GM19023 (cell line): ENCODE measurements around the gene DCTN5.
A peak's percentile ranks its signal among the peaks of the same experiment; 100 is the strongest.

Experiments
- ATAC-seq: cut with Tn5 transposase; IDR thresholded peaks from one replicate; pipeline ENCODE4 v1.9.1; 2021; ENCODE audit warnings: mild to moderate bottlenecking, moderate library complexity; ENCODE audit not compliant: unreplicated experiment

The DCTN5 gene

DNA sequence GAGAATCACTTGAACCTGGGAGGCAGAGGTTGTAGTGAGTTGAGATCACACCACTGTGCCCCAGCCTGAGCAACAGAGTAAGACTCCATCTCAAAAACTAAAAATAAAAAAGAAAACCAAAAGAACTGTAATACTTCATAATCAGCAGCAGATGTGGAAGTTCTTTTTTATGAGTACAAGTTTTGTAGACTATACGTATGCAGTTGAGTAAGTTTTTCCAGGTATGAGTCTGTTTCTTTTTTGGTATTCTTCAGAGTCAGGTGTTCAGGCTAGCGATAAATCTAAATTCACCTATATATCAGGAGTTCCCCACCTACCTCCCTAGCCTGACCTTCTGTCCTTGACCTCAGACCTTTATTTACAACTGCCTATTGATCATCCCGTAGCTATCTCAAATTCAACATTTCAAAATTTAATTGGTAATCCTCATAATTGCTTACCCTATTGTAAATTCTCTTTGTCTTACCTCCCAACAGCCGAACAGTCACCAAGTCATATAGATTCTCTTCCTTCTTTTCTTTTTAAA is 10.7 kb downstream of the DCTN5 start:
- no peak for ATAC-seq

DNA sequence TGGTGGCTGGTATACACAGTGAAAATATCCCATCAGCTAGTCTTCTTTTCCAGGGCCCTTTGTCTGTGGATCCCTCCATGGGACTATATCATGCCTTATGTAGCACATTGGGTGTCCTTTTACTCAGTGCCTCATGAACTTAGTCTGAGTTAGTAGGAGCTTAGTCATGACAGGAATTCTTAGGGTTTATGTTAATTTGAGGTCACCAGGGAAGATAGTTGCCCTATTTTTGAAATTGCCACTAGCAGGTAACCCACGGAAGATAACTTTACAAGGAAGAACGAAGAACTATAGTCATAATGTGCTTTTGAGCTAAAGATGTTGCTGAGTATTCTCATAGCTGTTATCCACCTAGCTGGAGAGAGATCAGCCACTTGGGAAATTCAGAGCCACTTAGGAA is 22.7 kb downstream of the DCTN5 start:
- no peak for ATAC-seq

- ATAC-seq = no peak
These were observed 25.5 kb downstream of the DCTN5 start for GRCh38 chr16:23666571-23667354.

GRCh38 chr16:23667355-23667659 is 26.0 kb downstream of the DCTN5 start:
- ATAC-seq = no peak

DNA sequence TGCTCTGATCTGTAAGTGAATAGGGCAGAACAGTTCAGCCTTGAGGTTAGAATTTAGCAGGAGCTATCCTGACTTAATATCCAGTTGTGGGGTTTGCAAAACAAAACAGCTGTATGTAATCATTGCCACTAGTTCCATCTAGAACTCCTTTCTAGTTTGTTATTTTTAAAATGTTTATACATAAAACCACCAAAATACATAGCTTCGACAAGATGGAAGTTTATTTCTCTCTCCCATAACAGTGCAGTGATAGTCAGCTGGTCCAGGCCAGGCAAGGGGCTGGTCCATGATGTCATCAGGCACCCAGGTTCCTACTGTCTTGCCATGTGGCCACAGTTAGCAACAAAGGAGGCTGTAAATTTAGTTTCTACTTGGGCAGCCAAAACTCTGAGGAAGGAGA is 27.0 kb downstream of the DCTN5 start:
- ATAC-seq = no peak

DNA sequence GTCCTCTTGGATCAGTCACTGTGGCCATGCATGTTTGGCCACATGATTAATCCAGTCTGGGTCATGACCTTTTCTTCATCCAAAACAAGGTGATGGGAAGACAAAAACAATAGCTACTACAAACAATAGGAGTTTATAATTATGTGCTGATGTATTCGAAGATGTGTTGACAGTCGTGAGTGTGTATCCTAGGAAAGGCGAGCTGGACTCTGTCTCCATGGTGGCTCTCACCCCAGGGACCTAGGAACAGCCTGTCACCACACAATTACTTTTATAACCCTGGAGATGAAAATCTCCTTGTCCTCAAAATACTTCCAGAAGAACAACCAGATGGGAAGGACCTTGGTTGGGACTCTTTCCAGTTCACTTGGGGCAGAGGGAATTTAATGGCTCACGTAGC is 27.6 kb downstream of the DCTN5 start:
- ATAC-seq = no peak

GRCh38 chr16:23670137-23670776 is 29.0 kb downstream of the DCTN5 start:
- ATAC-seq = peak; percentile 89

DNA sequence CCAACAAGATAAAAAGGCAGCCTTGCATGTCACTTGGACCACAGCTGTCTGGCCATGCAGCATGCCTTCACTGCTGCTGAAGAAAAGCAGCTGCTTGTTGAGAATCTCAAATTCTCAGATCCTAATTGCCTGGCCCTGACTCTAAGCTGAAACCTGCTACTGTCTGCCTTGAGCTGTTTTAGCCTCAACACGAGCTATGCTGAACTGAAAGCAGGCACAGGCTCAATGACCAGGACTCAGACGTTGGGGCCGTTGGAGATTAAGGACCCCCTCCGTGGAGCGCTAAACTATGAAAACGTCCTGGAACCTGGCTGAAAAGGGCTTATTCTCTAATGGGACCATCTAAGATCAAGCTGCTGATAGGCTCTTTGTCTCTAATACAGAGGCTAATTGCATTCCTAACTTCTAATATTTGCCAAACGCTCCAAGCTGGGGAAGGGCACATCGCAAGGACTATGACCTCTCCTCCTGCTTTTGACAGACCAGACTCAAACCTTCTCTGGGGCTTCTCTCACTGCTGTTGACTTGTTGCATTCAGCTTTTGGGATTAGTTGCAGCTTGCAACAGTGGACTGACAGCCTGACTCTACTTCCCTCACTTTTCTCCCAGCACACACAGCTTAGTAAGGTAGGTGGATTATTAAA is 32.8 kb downstream of the DCTN5 start:
- no peak for ATAC-seq

GRCh38 chr16:23676924-23677480 is 35.7 kb downstream of the DCTN5 start:
- ATAC-seq = no peak

DNA sequence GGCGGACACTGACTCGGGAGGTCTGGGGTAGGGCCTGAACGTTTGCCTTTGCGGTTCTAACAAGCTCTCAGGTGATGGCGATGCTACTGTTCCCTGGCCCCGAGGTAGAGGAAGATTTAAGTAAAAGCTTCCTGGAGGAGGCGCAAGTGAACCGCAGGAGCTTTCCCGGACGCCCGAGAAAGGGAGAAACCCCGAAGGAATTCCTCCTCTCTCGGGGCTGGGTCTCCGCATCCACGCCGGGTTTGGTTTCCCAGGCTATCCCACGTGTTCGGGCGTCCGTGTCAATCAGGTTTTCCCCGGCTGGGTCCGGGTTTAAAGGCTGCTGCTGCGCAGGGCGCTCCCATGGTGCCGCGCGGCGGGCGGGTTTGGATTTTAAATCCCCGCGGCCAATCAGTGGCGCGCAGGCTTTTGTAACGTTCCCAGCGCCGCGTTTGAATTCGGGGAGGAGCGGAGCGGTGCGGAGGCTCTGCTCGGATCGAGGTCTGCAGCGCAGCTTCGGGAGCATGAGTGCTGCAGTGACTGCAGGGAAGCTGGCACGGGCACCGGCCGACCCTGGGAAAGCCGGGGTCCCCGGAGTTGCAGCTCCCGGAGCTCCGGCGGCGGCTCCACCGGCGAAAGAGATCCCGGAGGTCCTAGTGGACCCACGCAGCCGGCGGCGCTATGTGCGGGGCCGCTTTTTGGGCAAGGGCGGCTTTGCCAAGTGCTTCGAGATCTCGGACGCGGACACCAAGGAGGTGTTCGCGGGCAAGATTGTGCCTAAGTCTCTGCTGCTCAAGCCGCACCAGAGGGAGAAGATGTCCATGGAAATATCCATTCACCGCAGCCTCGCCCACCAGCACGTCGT is 37.4 kb downstream of the DCTN5 start, which contains the start of gene PLK1:
Gene PLK1, plus strand, starts transcription at position 460 of the 844 bp plus-strand sequence. Its CDS starts 44 bp downstream, at position 504.
- ATAC-seq = peak; percentile 84

GRCh38 chr16:23679274-23679985 is 38.2 kb downstream of the DCTN5 start:
- no peak for ATAC-seq

- ATAC-seq = no peak
These were observed 38.7 kb downstream of the DCTN5 start for GRCh38 chr16:23679986-23680336.

GRCh38 chr16:23682181-23682580 is 40.9 kb downstream of the DCTN5 start:
- ATAC-seq = no peak

- no peak for ATAC-seq
These were observed 42.2 kb downstream of the DCTN5 start for GRCh38 chr16:23683487-23683886.

DNA sequence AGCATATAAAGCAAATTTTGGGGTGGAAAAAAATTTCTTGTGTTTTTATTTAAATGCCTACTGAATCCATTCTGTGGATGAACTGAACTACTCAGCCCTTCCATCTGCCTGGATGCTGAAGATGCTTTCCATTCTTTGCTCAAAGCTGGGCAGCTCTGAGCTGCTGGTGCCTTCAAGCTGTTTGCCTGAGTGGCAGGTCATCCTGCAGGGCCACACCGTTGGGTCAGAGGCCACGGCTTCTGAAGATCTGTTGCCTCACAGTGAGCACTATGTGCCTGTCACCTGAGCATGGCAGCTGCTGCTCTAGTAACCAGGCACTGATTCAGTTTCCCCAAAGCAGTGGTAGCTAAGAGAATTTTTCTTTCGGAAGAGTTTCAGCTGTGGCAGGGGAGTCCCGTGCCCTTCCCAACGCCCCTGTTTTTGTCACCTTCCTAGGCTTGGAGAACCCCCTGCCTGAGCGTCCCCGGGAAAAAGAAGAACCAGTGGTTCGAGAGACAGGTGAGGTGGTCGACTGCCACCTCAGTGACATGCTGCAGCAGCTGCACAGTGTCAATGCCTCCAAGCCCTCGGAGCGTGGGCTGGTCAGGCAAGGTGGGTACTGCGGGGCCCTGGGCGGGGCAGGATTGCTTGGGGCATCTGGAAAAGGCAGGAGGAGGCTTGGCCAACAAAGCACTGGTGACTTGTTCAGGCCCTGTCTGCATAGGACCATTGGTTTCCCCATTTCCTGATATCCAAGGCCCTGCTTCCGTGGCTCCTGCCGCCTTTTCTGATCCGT is 46.0 kb downstream of the DCTN5 start:
- no peak for ATAC-seq

- ATAC-seq = no peak
These were observed 48.3 kb downstream of the DCTN5 start for GRCh38 chr16:23689442-23690187.

DNA sequence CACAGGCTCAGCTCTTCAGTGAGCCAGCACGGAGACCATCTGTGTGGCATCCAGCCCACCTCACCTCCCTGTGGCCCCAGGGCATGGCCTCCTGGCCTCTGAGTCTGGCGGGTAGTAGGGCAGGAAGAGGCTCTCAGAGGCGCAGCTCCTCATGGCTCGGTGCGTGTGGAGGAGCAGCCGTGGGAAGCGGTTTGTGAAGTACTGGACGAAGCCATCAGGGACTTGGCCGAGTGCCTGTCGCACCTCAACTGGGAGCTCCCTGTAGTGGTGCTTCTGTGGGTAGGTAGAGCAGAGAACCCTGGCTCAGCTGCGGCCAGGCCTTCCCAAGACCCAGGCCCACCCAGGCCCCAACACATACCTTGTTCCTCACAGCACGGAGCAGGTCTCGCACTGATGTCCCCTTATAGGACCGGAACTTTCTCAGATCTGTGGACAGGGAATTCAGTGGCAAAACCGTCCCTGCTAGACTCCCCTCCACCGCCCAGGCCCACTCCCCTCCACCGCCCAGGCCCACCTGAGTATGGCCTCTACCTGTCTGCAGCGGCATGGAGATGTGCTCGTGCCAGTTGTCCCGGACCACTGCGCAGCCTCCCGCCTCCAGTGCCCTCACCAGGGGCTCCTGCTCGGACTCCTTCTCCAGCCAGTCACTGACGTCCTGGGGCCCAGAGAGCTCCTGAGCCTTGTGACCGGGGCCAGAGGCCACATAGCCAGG is 49.7 kb downstream of the DCTN5 start:
- no peak for ATAC-seq
